ENCODE measurements around the gene YIPF4. TPM values are rescaled to one million over a fixed set of nuclear protein-coding genes. Genes with fewer than 3 reads are reported as not detected.
"Not testable (repeated sequence)": the region's sequence is repeated elsewhere in the genome, so short reads cannot be mapped to it uniquely, and the experiment has no call there.

YIPF4 gene
- total and polyA plus RNA-seq, 3 experiments from 2014 or later = 22.9 to 47.0 (median 43.1) TPM

- Mint-ChIP-seq H3K36me3 (peaks cover 10 to 42% (median 10%) of the 10 kb centered on the region in 3 donors), H3K4me3 (no peak overlapping the region), H3K27ac (no peak overlapping the region), H3K9me3 (no peaks in the 10 kb centered on the region), H3K4me1 (peaks cover 34 to 47% (median 45%) of the 10 kb centered on the region in 3 donors), H3K27me3 (no peaks in the 10 kb centered on the region)
- ChIA-PET CTCF (no interaction called here), POLR2A (no interaction called here)
- no peak overlapping the region for H3K4me3 ChIP-seq (ENCODE audit: low read length)
- DNase-seq = no peak
- H3K27me3 ChIP-seq (ENCODE audit: insufficient read depth, low read length, poor library complexity, severe bottlenecking) = no peaks in the 10 kb centered on the region
- H3K36me3 ChIP-seq (ENCODE audit: insufficient read depth, low read length) = no peaks in the 10 kb centered on the region
- no peaks in the 10 kb centered on the region for H3K9me3 ChIP-seq (ENCODE audit: low read length)
- no peak overlapping the region for H3K27ac ChIP-seq (ENCODE audit: low read depth, low read length)
- peaks cover 13% of the 10 kb centered on the region for H3K4me1 ChIP-seq (ENCODE audit: insufficient read depth, low read length)
Observed at GRCh38 chr2:32290000-32290339, 12.3 kb downstream of the YIPF4 start.

- no peak overlapping the region for H3K27ac ChIP-seq (ENCODE audit: low read depth, low read length)
- Mint-ChIP-seq H3K4me1 (peaks cover 26 to 32% (median 31%) of the 10 kb centered on the region in 3 donors), H3K9me3 (no peaks in the 10 kb centered on the region), H3K27me3 (no peaks in the 10 kb centered on the region), H3K27ac (no peak overlapping the region), H3K36me3 (peaks cover 13 to 50% (median 16%) of the 10 kb centered on the region in 3 donors), H3K4me3 (no peak overlapping the region)
- no peaks in the 10 kb centered on the region for H3K36me3 ChIP-seq (ENCODE audit: insufficient read depth, low read length)
- DNase-seq = no peak
- H3K4me1 ChIP-seq (ENCODE audit: insufficient read depth, low read length) = peaks cover 13% of the 10 kb centered on the region
- H3K9me3 ChIP-seq (ENCODE audit: low read length) = no peaks in the 10 kb centered on the region
- no peak overlapping the region for H3K4me3 ChIP-seq (ENCODE audit: low read length)
- H3K27me3 ChIP-seq (ENCODE audit: insufficient read depth, low read length, poor library complexity, severe bottlenecking) = no peaks in the 10 kb centered on the region
- ChIA-PET CTCF (interaction anchor here (1.4 kb wide), 1 partner anchor 16 kb away, joined by 3 read pairs; no protein-coding TSS in a partner anchor), POLR2A (no interaction called here)
Observed at GRCh38 chr2:32291746-32292145, 14.0 kb downstream of the YIPF4 start.

- H3K4me3 ChIP-seq (ENCODE audit: low read length); H3K27me3 ChIP-seq (ENCODE audit: insufficient read depth, low read length, poor library complexity, severe bottlenecking); DNase-seq; CTCF ChIA-PET; H3K27ac Mint-ChIP-seq; H3K27me3 Mint-ChIP-seq; H3K4me3 Mint-ChIP-seq; H3K36me3 ChIP-seq (ENCODE audit: insufficient read depth, low read length); H3K9me3 ChIP-seq (ENCODE audit: low read length); H3K27ac ChIP-seq (ENCODE audit: low read depth, low read length); POLR2A ChIA-PET; H3K9me3 Mint-ChIP-seq: not testable (repeated sequence)
- H3K36me3 Mint-ChIP-seq = peaks cover 10 to 57% (median 16%) of the 10 kb centered on the region in 3 donors
- H3K4me1 Mint-ChIP-seq = peaks cover 13 to 17% (median 17%) of the 10 kb centered on the region in 3 donors
- H3K4me1 ChIP-seq (ENCODE audit: insufficient read depth, low read length) = peaks cover 13% of the 10 kb centered on the region
Observed at GRCh38 chr2:32293493-32293892, 15.8 kb downstream of the YIPF4 start.

- H3K9me3 ChIP-seq (ENCODE audit: low read length); CTCF ChIA-PET; H3K27ac Mint-ChIP-seq; H3K4me3 ChIP-seq (ENCODE audit: low read length); H3K4me3 Mint-ChIP-seq; POLR2A ChIA-PET; H3K9me3 Mint-ChIP-seq; H3K27me3 ChIP-seq (ENCODE audit: insufficient read depth, low read length, poor library complexity, severe bottlenecking); DNase-seq; H3K27me3 Mint-ChIP-seq; H3K27ac ChIP-seq (ENCODE audit: low read depth, low read length); H3K36me3 ChIP-seq (ENCODE audit: insufficient read depth, low read length): not testable (repeated sequence)
- H3K4me1 ChIP-seq (ENCODE audit: insufficient read depth, low read length) = peaks cover 10% of the 10 kb centered on the region
- peaks cover 8 to 11% (median 11%) of the 10 kb centered on the region in 3 donors for H3K4me1 Mint-ChIP-seq
- peaks cover 10 to 60% (median 16%) of the 10 kb centered on the region in 3 donors for H3K36me3 Mint-ChIP-seq
Observed at GRCh38 chr2:32293966-32294562, 16.4 kb downstream of the YIPF4 start.

GRCh38 chr2:32310577-32310976 is 32.9 kb downstream of the YIPF4 start:
- H3K36me3 Mint-ChIP-seq = peaks cover 0 to 40% (median 6%) of the 10 kb centered on the region in 3 donors
- CTCF ChIA-PET = no interaction called here
- POLR2A ChIA-PET = no interaction called here

GRCh38 chr2:32314886-32315285 is 37.2 kb downstream of the YIPF4 start:
- no peak for DNase-seq
- H3K9me3 Mint-ChIP-seq = no peaks in the 10 kb centered on the region
- Histone ChIP-seq H3K27ac (ENCODE audit: low read depth, low read length) (no peak overlapping the region), H3K36me3 (ENCODE audit: insufficient read depth, low read length) (no peaks in the 10 kb centered on the region), H3K9me3 (ENCODE audit: low read length) (no peaks in the 10 kb centered on the region), H3K27me3 (ENCODE audit: insufficient read depth, low read length, poor library complexity, severe bottlenecking) (no peaks in the 10 kb centered on the region), H3K4me1 (ENCODE audit: insufficient read depth, low read length) (no peaks in the 10 kb centered on the region), H3K4me3 (ENCODE audit: low read length) (no peak overlapping the region)
- CTCF ChIA-PET = interaction anchor here (1.6 kb wide), 1 partner anchor 11 kb away, joined by 4 read pairs; no protein-coding TSS in a partner anchor
- H3K4me1 Mint-ChIP-seq = no peaks in the 10 kb centered on the region
- no peaks in the 10 kb centered on the region for H3K27me3 Mint-ChIP-seq
- H3K4me3 Mint-ChIP-seq = no peak overlapping the region
- peaks cover 0 to 31% (median 3%) of the 10 kb centered on the region in 3 donors for H3K36me3 Mint-ChIP-seq
- POLR2A ChIA-PET = no interaction called here
- no peak overlapping the region for H3K27ac Mint-ChIP-seq

More at GRCh38 chr2:32310577-32310976, 32.9 kb downstream of the YIPF4 start:
- Mint-ChIP-seq H3K4me1 (no peaks in the 10 kb centered on the region), H3K27ac (no peak overlapping the region), H3K9me3 (no peaks in the 10 kb centered on the region), H3K4me3 (no peak overlapping the region), H3K27me3 (no peaks in the 10 kb centered on the region)
- Histone ChIP-seq H3K27ac (ENCODE audit: low read depth, low read length) (no peak overlapping the region), H3K27me3 (ENCODE audit: insufficient read depth, low read length, poor library complexity, severe bottlenecking) (no peaks in the 10 kb centered on the region), H3K4me3 (ENCODE audit: low read length) (no peak overlapping the region), H3K9me3 (ENCODE audit: low read length) (no peaks in the 10 kb centered on the region), H3K4me1 (ENCODE audit: insufficient read depth, low read length) (no peaks in the 10 kb centered on the region), H3K36me3 (ENCODE audit: insufficient read depth, low read length) (peaks cover 9% of the 10 kb centered on the region)
- DNase-seq = no peak

- H3K4me1 Mint-ChIP-seq; H3K36me3 ChIP-seq (ENCODE audit: insufficient read depth, low read length); H3K4me3 ChIP-seq (ENCODE audit: low read length); H3K4me1 ChIP-seq (ENCODE audit: insufficient read depth, low read length); CTCF ChIA-PET; H3K27ac Mint-ChIP-seq; H3K27ac ChIP-seq (ENCODE audit: low read depth, low read length); H3K27me3 Mint-ChIP-seq; DNase-seq; POLR2A ChIA-PET; H3K27me3 ChIP-seq (ENCODE audit: insufficient read depth, low read length, poor library complexity, severe bottlenecking); H3K4me3 Mint-ChIP-seq; H3K9me3 Mint-ChIP-seq; H3K9me3 ChIP-seq (ENCODE audit: low read length): not testable (repeated sequence)
- peaks cover 0 to 11% (median 8%) of the 10 kb centered on the region in 3 donors for H3K36me3 Mint-ChIP-seq
Observed at GRCh38 chr2:32328679-32329078, 51.0 kb downstream of the YIPF4 start.

- Mint-ChIP-seq H3K27ac (peak overlapping the region in 1 of 8 donors; percentile 5), H3K36me3 (peaks cover 0 to 11% (median 7%) of the 10 kb centered on the region in 3 donors)
- H3K27ac ChIP-seq (ENCODE audit: low read depth, low read length); H3K9me3 ChIP-seq (ENCODE audit: low read length); H3K4me3 Mint-ChIP-seq; DNase-seq; CTCF ChIA-PET; H3K27me3 Mint-ChIP-seq; H3K4me1 ChIP-seq (ENCODE audit: insufficient read depth, low read length); H3K36me3 ChIP-seq (ENCODE audit: insufficient read depth, low read length); H3K4me1 Mint-ChIP-seq; H3K9me3 Mint-ChIP-seq; H3K27me3 ChIP-seq (ENCODE audit: insufficient read depth, low read length, poor library complexity, severe bottlenecking); H3K4me3 ChIP-seq (ENCODE audit: low read length): not testable (repeated sequence)
- POLR2A ChIA-PET = interaction anchor here (0.7 kb wide), 1 partner anchor 512 kb away, joined by 5 read pairs; no protein-coding TSS in a partner anchor
Observed at GRCh38 chr2:32329180-32329980, 51.7 kb downstream of the YIPF4 start.
